Mucosa of descending colon (tissue), 3 donors: Measurements from ENCODE around the gene ABHD6. TPM values are rescaled to one million over a fixed set of nuclear protein-coding genes. Genes with fewer than 3 reads are reported as not detected.
A peak's percentile ranks its signal among the peaks of the same experiment; 100 is the strongest.
"Not testable (repeated sequence)": the region's sequence is repeated elsewhere in the genome, so short reads cannot be mapped to it uniquely, and the experiment has no call there.

ENCODE experiments used
- ATAC-seq: fragments of 200-7000 bp; cut with Tn5 transposase; one replicate; pipeline ENCODE4 v1.9.1; 2020; ENCODE audit warnings: mild to moderate bottlenecking, moderate library complexity
- DNase-seq, 3 donors: peaks; one replicate each; pipeline ENCODE4 v3.0.0-alpha.2; 2020
- H3K36me3 ChIP-seq: fragments of 200-600 bp; one replicate; pipeline ENCODE4 v1.8.0; 2021; ENCODE audit warnings: low read depth, mild to moderate bottlenecking
- H3K4me1 ChIP-seq: fragments of 200-600 bp; one replicate; pipeline ENCODE4 v1.8.0; 2021; ENCODE audit warnings: low read depth, mild to moderate bottlenecking
- H3K4me3 ChIP-seq: fragments of 200-600 bp; one replicate; pipeline ENCODE4 v1.8.0; 2021; ENCODE audit warnings: mild to moderate bottlenecking
- H3K9me3 ChIP-seq: fragments of 200-600 bp; one replicate; pipeline ENCODE4 v1.8.0; 2021; ENCODE audit warnings: mild to moderate bottlenecking
- CTCF ChIP-seq: fragments of 200-600 bp; IDR thresholded peaks from one replicate; pipeline ENCODE4 v1.8.0; 2022; ENCODE audit warnings: antibody characterized with exemption, mild to moderate bottlenecking
- intact Hi-C, 2 donors: fragments of 100-400 bp; cut with DNase I in 1 of 2; cut with micrococcal nuclease in 1 of 2; formaldehyde crosslinking; loops; one replicate each; pipeline versions ENCODE4 v1.11.0 to v1.11.1; 2022; cut with DNase I, micrococcal nuclease
- total RNA-seq, 3 donors: library from RNA; stranded (reverse); fragmentation: NEBNext Ultra II Directional in 2 of 3; extraction: Animal tissue kit (Norgen Biotek cat#: 25700) in 2 of 3; gene quantifications; one replicate each; pipeline versions ENCODE4 v1.2.1 to v1.2.4, GENCODE V29; 2021 to 2023
- donor health status: DM: no; HTN: no; CAD: no; lungs with moderate emphysema.
- donor health status: DM: no; HTN: no; CAD: no.
- donor health status: DM: no; HTN: yes; CAD: no.

Gene ABHD6
- total RNA-seq, 3 donors from 2014 or later: 25.7 to 38.4 (median 26.7) TPM

GRCh38 chr3:58198362-58198761, 39.2 kb upstream of the ABHD6 start:
- Histone ChIP-seq H3K9me3 (no peaks in the 10 kb centered on the region), H3K4me3 (no peak overlapping the region), H3K4me1 (no peaks in the 10 kb centered on the region), H3K36me3 (no peaks in the 10 kb centered on the region)
- no peak for ATAC-seq
- DNase-seq: no peak
- no peak for TF ChIP-seq CTCF
- intact Hi-C loops: no loop called here

- Histone ChIP-seq H3K9me3 (no peaks in the 10 kb centered on the region), H3K4me3 (no peak overlapping the region), H3K36me3 (no peaks in the 10 kb centered on the region), H3K4me1 (no peaks in the 10 kb centered on the region)
- ATAC-seq (no peak), DNase-seq (no peak)
- intact Hi-C loops: no loop called here
- no peak for TF ChIP-seq CTCF
Measured at GRCh38 chr3:58198804-58199203, 38.8 kb upstream of the ABHD6 start.

- TF ChIP-seq CTCF: no peak
- DNase-seq: no peak
- intact Hi-C loops: no loop called here
- no peaks in the 10 kb centered on the region for H3K4me1 ChIP-seq
- no peak overlapping the region for H3K4me3 ChIP-seq
- ATAC-seq: no peak
- H3K9me3 ChIP-seq: no peaks in the 10 kb centered on the region
- no peaks in the 10 kb centered on the region for H3K36me3 ChIP-seq
Measured at GRCh38 chr3:58200121-58200709, 37.4 kb upstream of the ABHD6 start.

- Histone ChIP-seq H3K4me3 (no peak overlapping the region), H3K36me3 (no peaks in the 10 kb centered on the region), H3K4me1 (no peaks in the 10 kb centered on the region), H3K9me3 (no peaks in the 10 kb centered on the region)
- TF ChIP-seq CTCF: no peak
- ATAC-seq (no peak), DNase-seq (no peak)
- intact Hi-C loops: no loop called here
Measured at GRCh38 chr3:58200846-58201355, 36.7 kb upstream of the ABHD6 start.

- ATAC-seq, intact Hi-C loops, H3K36me3 ChIP-seq, H3K9me3 ChIP-seq, DNase-seq, H3K4me1 ChIP-seq, H3K4me3 ChIP-seq: not testable (repeated sequence)
Measured at GRCh38 chr3:58201451-58201850, 36.1 kb upstream of the ABHD6 start.

- Histone ChIP-seq H3K9me3 (no peaks in the 10 kb centered on the region), H3K36me3 (no peaks in the 10 kb centered on the region), H3K4me3 (no peak overlapping the region), H3K4me1 (no peaks in the 10 kb centered on the region)
- intact Hi-C loops: no loop called here
- TF ChIP-seq CTCF: no peak
- DNase-seq (no peak), ATAC-seq (peak; percentile 15)
Measured at GRCh38 chr3:58202917-58203360, 34.7 kb upstream of the ABHD6 start.
